HL-60/S4 treated with phorbol 12-myristate 13-acetate at 8.2 ng/mL for 4 days and 3 days (cell line): ENCODE data around the gene SCN1B.

Experiments used
- in situ Hi-C: fragments of 300-500 bp; cut with MboI; formaldehyde crosslinking; loops from 2 replicates; pipeline ENCODE4 v1.15.0; 2022; ENCODE audit warnings: low sequenced_read_pairs

SCN1B gene

GRCh38 chr19:35070471-35070870 lies 40.2 kb downstream of the SCN1B start:
- in situ Hi-C loops, result no loop called here

GRCh38 chr19:35073516-35073915 lies 43.2 kb downstream of the SCN1B start:
- in situ Hi-C loops, result no loop called here

- in situ Hi-C loops, result no loop called here
These were observed 43.7 kb downstream of the SCN1B start for GRCh38 chr19:35073941-35074340.

- in situ Hi-C loops, result no loop called here
These were observed 44.3 kb downstream of the SCN1B start for GRCh38 chr19:35074426-35075201.

- in situ Hi-C loops, result no loop called here
These were observed 45.1 kb downstream of the SCN1B start for GRCh38 chr19:35075202-35076025.

GRCh38 chr19:35076026-35076370 lies 45.7 kb downstream of the SCN1B start:
- in situ Hi-C loops, result no loop called here

- in situ Hi-C loops, result no loop called here
These were observed 46.4 kb downstream of the SCN1B start for GRCh38 chr19:35076657-35077056.

GRCh38 chr19:35077411-35078223 lies 47.3 kb downstream of the SCN1B start:
- in situ Hi-C loops, result no loop called here

GRCh38 chr19:35079826-35080225 lies 49.6 kb downstream of the SCN1B start:
- in situ Hi-C loops, result no loop called here

- in situ Hi-C loops, result no loop called here
These were observed 50.4 kb downstream of the SCN1B start for GRCh38 chr19:35080613-35081170.

GRCh38 chr19:35081201-35081600 lies 50.9 kb downstream of the SCN1B start:
- in situ Hi-C loops, result no loop called here

- in situ Hi-C loops, result no loop called here
These were observed 53.6 kb downstream of the SCN1B start for GRCh38 chr19:35083691-35084508.

GRCh38 chr19:35084509-35084762 lies 54.2 kb downstream of the SCN1B start:
- in situ Hi-C loops, result no loop called here

GRCh38 chr19:35085947-35086346 lies 55.7 kb downstream of the SCN1B start:
- in situ Hi-C loops, result no loop called here

GRCh38 chr19:35086455-35086854 lies 56.2 kb downstream of the SCN1B start:
- in situ Hi-C loops, result no loop called here

GRCh38 chr19:35087393-35087792 lies 57.1 kb downstream of the SCN1B start:
- in situ Hi-C loops, result no loop called here

GRCh38 chr19:35088131-35088913 lies 58.1 kb downstream of the SCN1B start:
- in situ Hi-C loops, result no loop called here

- in situ Hi-C loops, result no loop called here
These were observed 59.3 kb downstream of the SCN1B start for GRCh38 chr19:35089554-35089953.
